Peyer's patch (tissue), 4 donors: ENCODE data around the gene ZNHIT2.

Experiments
- POLR2A ChIP-seq, 2 donors: fragments of 450-650 bp; IDR thresholded peaks; one replicate each; pipeline ENCODE4 v1.5.1; 2017; ENCODE audit warnings: antibody characterized with exemption in 2 of 2, mild to moderate bottlenecking in 2 of 2, moderate library complexity in 2 of 2
- TF ChIP-seq, protein P1 (sequence below), 6 experiments: fragments of 450-650 bp in 4 of 6; fragments of 200-600 bp in 2 of 6; sonication (generic) in 1 of 6; IDR thresholded peaks; one replicate each; pipeline ENCODE4 v1.5.1; 2017 to 2019; ENCODE audit warnings: antibody characterized with exemption in 6 of 6, mild to moderate bottlenecking in 3 of 6, moderate library complexity in 1 of 6

DNA sequence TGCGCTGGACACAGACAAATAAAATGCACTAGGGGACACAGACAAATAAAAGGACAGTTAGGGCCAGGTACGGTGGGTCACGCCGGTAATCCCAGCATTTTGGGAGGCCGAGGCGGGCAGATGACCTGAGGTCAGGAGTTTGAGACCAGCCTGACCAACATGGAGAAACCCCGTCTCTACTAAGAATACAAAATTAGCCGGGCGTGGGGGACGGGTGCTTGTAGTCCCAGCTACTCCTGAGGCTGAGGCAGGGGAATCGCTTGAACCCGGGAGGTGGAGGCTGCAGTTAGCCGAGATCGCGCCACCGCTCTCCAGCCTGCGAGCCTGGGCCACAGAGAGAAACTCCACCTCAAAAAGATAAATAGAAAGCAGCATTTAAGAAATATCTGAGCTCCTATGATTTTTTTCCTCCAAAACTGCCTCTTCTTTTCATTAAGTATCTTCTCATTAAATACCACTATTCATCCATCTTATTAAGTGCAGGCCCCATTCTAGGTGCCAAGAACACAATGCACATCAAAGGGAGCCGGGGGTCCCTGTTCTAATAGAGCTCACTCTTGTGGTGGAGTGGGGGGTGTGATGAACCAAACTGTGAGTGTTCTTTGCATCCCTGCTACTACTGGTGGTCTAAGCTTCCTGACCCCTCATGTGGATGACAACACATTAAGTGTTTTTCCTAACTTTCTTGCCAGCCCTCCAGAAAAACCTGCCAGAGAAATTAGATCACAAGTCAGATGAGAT, 766 bp upstream of the ZNHIT2 start:
- TF ChIP-seq, protein P1, sequence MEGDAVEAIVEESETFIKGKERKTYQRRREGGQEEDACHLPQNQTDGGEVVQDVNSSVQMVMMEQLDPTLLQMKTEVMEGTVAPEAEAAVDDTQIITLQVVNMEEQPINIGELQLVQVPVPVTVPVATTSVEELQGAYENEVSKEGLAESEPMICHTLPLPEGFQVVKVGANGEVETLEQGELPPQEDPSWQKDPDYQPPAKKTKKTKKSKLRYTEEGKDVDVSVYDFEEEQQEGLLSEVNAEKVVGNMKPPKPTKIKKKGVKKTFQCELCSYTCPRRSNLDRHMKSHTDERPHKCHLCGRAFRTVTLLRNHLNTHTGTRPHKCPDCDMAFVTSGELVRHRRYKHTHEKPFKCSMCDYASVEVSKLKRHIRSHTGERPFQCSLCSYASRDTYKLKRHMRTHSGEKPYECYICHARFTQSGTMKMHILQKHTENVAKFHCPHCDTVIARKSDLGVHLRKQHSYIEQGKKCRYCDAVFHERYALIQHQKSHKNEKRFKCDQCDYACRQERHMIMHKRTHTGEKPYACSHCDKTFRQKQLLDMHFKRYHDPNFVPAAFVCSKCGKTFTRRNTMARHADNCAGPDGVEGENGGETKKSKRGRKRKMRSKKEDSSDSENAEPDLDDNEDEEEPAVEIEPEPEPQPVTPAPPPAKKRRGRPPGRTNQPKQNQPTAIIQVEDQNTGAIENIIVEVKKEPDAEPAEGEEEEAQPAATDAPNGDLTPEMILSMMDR (IDR thresholded peaks at IDR 0.05), result no peak
- TF ChIP-seq POLR2A (IDR thresholded peaks at IDR 0.05), result no peak
